Measurements from ENCODE around the gene GPR137C.

GPR137C gene

DNA sequence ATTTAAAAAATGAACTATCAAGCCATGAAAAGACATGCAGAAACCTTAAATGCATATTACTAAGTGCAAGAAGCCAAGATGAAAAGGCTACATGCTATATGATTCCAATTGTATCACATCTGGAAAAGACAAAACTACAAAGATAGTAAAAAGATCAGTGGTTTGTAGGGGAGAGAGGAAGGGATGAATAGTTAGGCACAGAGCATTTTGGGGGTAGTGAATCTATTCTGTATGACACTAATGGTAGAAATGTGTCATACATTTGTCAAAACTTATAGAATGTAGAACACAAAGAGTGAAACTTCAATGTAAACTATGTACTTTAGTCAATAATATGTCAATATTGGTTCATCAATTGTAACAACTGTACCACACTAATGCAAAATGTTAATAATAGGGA, 21.2 kb upstream of the GPR137C start:
- no peak overlapping the region for H3K4me3 ChIP-seq (ENCODE audit: low read depth, low read length)
- DNase-seq (ENCODE audit: low read depth), result no peak
- TF ChIP-seq, protein P1, sequence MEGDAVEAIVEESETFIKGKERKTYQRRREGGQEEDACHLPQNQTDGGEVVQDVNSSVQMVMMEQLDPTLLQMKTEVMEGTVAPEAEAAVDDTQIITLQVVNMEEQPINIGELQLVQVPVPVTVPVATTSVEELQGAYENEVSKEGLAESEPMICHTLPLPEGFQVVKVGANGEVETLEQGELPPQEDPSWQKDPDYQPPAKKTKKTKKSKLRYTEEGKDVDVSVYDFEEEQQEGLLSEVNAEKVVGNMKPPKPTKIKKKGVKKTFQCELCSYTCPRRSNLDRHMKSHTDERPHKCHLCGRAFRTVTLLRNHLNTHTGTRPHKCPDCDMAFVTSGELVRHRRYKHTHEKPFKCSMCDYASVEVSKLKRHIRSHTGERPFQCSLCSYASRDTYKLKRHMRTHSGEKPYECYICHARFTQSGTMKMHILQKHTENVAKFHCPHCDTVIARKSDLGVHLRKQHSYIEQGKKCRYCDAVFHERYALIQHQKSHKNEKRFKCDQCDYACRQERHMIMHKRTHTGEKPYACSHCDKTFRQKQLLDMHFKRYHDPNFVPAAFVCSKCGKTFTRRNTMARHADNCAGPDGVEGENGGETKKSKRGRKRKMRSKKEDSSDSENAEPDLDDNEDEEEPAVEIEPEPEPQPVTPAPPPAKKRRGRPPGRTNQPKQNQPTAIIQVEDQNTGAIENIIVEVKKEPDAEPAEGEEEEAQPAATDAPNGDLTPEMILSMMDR (IDR thresholded peaks at IDR 0.05; ENCODE audit: low read depth, low read length, missing control alignments), result no peak

DNA sequence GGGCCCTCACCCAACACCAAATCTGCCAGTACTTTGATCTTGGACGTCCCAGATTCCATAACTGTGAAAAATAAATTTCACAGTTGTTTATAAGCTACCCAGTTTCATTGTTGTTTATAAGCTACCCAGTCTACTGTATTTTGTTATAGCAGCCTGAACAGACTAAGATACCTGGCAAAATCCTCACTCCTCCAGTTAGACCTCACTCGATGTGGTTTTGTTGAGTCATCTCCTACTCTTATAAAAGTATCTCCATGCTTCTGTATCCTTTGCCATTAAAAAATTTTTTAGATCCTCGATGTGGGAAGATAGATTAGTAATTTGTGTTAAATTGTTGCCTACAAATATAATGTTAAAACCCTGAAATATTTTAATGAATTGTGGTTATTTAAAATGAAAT, 16.4 kb upstream of the GPR137C start:
- TF ChIP-seq, protein P1 (IDR thresholded peaks at IDR 0.05; ENCODE audit: low read depth, low read length, missing control alignments), result no peak
- no peak overlapping the region for H3K4me3 ChIP-seq (ENCODE audit: low read depth, low read length)
- DNase-seq (ENCODE audit: low read depth), result no peak

DNA sequence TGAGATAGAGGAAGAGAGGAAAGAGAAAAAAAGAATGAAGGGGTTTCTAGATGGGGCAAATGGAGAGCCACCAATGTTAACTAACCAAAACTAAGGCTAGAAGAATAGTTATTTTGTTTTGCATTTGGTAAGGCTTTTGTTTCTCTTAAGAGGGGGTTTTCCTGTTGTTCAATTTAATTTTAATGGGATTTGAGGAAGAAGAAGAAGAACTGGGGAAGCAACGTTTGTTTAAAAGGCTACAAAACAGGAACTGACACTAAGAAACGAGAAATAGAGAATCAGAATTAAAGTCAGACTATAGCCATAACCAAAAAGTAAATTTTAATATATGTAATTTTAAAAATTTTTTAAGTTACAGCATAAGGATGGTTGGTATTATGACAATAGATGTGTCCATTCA, 14.0 kb upstream of the GPR137C start:
- TF ChIP-seq, protein P1 (IDR thresholded peaks at IDR 0.05; ENCODE audit: low read depth, low read length, missing control alignments), result no peak
- no peak for DNase-seq (ENCODE audit: low read depth)
- no peak overlapping the region for H3K4me3 ChIP-seq (ENCODE audit: low read depth, low read length)

DNA sequence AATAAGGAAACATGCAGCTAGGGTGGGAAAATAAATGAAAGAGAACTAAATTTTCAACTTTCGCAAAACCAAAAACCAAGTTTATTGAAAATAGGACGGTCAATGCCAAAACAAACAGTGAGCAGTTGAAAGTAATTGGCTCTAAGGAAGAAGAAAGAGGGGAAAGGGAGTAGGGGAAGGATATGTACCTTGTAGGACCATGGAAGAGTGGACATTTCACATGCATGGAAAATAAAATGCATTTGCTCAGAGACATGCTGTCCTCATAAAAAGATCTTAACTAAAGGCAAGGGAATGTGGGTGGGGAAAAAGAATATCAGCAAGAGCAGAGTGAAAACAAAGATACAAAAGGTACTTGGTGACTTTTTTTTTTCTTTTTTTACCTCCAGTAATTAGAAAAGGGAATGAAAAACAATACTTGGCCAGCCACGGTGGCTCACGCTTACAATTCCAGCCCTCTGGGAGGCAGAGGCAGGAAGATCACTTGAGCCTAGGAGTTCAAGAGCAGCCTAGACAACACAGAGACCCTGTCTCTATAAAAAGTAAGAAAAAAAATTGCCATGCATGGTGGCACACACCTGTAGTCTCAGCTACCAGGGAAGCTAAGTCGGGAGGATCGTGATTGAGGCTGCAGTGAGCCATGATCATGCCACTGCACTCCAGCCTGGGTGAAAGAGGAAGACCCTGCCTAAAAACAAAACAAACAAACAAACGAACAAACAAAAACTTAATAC, 6.9 kb upstream of the GPR137C start:
- no peak for DNase-seq (ENCODE audit: low read depth)
- TF ChIP-seq, protein P1 (IDR thresholded peaks at IDR 0.05; ENCODE audit: low read depth, low read length, missing control alignments), result no peak
- H3K4me3 ChIP-seq (ENCODE audit: low read depth, low read length), result no peak overlapping the region

DNA sequence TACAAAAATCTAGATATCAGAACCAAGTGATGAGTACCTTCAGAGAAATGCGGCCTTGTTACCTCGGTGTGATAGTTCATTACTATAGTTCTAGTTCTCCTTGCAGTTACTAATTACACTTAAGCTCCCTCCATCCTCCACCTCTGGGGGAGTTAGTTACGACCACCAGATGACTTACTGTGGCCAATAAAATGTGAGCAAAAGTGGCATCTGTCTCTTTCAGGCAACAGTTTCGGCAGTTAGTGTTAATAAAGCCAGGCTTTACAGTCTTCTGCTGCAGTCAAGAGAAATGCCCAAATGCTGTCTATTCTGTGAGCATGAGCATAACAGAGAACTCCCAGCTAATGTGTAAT, 6.3 kb upstream of the GPR137C start:
- H3K4me3 ChIP-seq (ENCODE audit: low read depth, low read length), result no peak overlapping the region
- DNase-seq (ENCODE audit: low read depth), result no peak
- TF ChIP-seq, protein P1 (IDR thresholded peaks at IDR 0.05; ENCODE audit: low read depth, low read length, missing control alignments), result no peak

DNA sequence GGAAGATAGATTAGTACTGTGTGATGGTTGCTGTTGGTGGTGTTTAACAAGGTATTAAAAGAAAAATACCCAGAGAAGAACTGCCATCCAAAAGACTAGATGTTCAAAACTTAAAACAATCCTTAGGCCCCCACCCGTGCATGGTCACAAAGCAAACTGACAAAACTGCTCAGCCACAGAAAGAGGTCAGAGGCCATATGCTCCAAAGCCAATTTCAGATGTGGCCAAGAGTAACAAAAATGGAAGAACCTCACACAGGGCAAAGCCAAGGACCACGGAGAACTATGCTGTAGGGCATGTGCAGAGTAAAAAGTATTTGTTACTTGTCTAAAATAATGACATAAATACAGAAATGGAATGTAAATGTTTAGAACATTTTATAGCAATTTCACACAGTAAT, 5.6 kb upstream of the GPR137C start:
- no peak for DNase-seq (ENCODE audit: low read depth)
- TF ChIP-seq, protein P1 (IDR thresholded peaks at IDR 0.05; ENCODE audit: low read depth, low read length, missing control alignments), result no peak
- no peak overlapping the region for H3K4me3 ChIP-seq (ENCODE audit: low read depth, low read length)

DNA sequence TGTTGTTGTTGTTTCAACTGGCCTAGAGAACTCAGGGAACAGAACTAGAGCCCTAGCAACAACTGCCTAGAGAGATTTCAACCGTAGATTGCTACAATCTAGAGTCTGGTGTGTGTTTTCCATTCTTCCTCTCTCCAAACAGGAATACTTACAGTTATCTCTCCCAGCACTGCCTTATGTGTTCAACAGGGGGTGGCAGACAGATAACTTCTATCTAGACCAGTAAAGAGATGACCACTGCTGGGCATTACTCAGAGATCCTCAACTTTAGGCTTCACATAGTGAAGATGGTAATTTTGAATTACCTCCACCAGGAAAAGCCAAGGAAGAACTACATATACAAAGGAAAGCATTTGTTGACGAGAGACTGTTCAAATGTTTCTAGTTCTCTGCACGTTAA, 5.1 kb upstream of the GPR137C start:
- H3K4me3 ChIP-seq (ENCODE audit: low read depth, low read length), result no peak overlapping the region
- TF ChIP-seq, protein P1 (IDR thresholded peaks at IDR 0.05; ENCODE audit: low read depth, low read length, missing control alignments), result no peak
- DNase-seq (ENCODE audit: low read depth), result no peak
